H1 (cell line): ENCODE data around the gene PPP1R1A. TPM values are rescaled to one million over a fixed set of nuclear protein-coding genes. Genes with fewer than 3 reads are reported as not detected.

Experiments
- CTCF ChIA-PET: fragments of 300-600 bp; sonication (Branson Sonifier 250); formaldehyde crosslinking; loops from one replicate; lab custom pipeline; 2021; ENCODE audit not compliant: partially characterized antibody; lab: Charles Lee
- POLR2A ChIA-PET: fragments of 300-600 bp; sonication (Branson Sonifier 250); formaldehyde crosslinking; loops from one replicate; lab custom pipeline; 2021; ENCODE audit warnings: inconsistent platforms; ENCODE audit not compliant: partially characterized antibody; lab: Charles Lee
- DNase-seq, 2 experiments: peaks; one replicate each; pipeline versions ENCODE4 v3.0.0 to v3.0.0-alpha.2; 2010 to 2022; ENCODE audit warnings: low spot score in 2 of 2, low read depth in 1 of 2, mixed read lengths in 1 of 2
- FAIRE-seq: peaks from 2 replicates; lab custom pipeline; 2011; peaks lifted over from hg19 to GRCh38; lab: Jason Lieb, UNC
- H2AFZ ChIP-seq: 2 replicates; pipeline ENCODE4 v1.8.1; 2012; ENCODE audit warnings: low read length, inconsistent platforms
- H2AK5ac ChIP-seq: 2 replicates; pipeline ENCODE4 v1.6.1; 2013; ENCODE audit warnings: low read depth, low read length
- H2BK120ac ChIP-seq: replicated peaks from 2 replicates; pipeline ENCODE3; 2013; ENCODE audit warnings: low read depth, low read length, inconsistent platforms
- H2BK12ac ChIP-seq: 2 replicates; pipeline ENCODE4 v1.6.1; 2013; ENCODE audit warnings: low read depth, low read length
- H2BK15ac ChIP-seq: 2 replicates; pipeline ENCODE4 v1.6.1; 2013; ENCODE audit warnings: low read length
- H2BK20ac ChIP-seq: 2 replicates; pipeline ENCODE4 v1.6.1; 2013; ENCODE audit warnings: low read length
- H2BK5ac ChIP-seq: 2 replicates; pipeline ENCODE4 v1.6.1; 2013; ENCODE audit warnings: low read depth, low read length
- H3K14ac ChIP-seq: 2 replicates; pipeline ENCODE4 v1.6.1; 2013; ENCODE audit warnings: inconsistent platforms; ENCODE audit not compliant: insufficient read length
- H3K18ac ChIP-seq: 2 replicates; pipeline ENCODE4 v1.6.1; 2013; ENCODE audit warnings: low read length; ENCODE audit errors: extremely low read depth
- H3K23ac ChIP-seq: 2 replicates; pipeline ENCODE4 v1.6.1; 2013; ENCODE audit warnings: inconsistent platforms; ENCODE audit not compliant: insufficient read length
- H3K23me2 ChIP-seq: 2 replicates; pipeline ENCODE4 v1.6.1; 2013; ENCODE audit warnings: low read depth, low read length
- H3K27ac ChIP-seq: 2 replicates; pipeline ENCODE4 v1.6.1; 2011; ENCODE audit warnings: low read depth, low read length, inconsistent platforms
- H3K27me3 ChIP-seq, 4 experiments: replicated peaks in 1 of 4; 1 replicate in 1 of 4; 2 replicates in 3 of 4; pipeline versions ENCODE4 v1.6.1 to v1.8.1; 2011 to 2013; ENCODE audit warnings: low read length in 3 of 4, mild to moderate bottlenecking in 3 of 4, inconsistent platforms in 2 of 4, mixed read lengths in 2 of 4, moderate library complexity in 1 of 4; ENCODE audit not compliant: control insufficient read depth in 3 of 4, insufficient read depth in 3 of 4; ENCODE audit errors: extremely low read depth in 1 of 4
- H3K36me3 ChIP-seq, 4 experiments: 2 replicates each; pipeline versions ENCODE4 v1.6.1 to v1.8.1; 2011 to 2013; ENCODE audit warnings: mild to moderate bottlenecking in 4 of 4, low read length in 3 of 4, moderate library complexity in 2 of 4, control low read depth in 1 of 4, inconsistent platforms in 1 of 4; ENCODE audit not compliant: insufficient read depth in 4 of 4, control insufficient read depth in 2 of 4
- H3K4ac ChIP-seq: replicated peaks from 2 replicates; pipeline ENCODE3; 2013; ENCODE audit warnings: low read length, low read depth, mixed read lengths, inconsistent platforms; ENCODE audit not compliant: insufficient read length
- H3K4me1 ChIP-seq, 4 experiments: replicated peaks in 1 of 4; 1 replicate in 1 of 4; 2 replicates in 3 of 4; pipeline versions ENCODE4 v1.6.1 to v1.8.1; 2011 to 2013; ENCODE audit warnings: low read length in 3 of 4, inconsistent platforms in 2 of 4, mixed read lengths in 1 of 4; ENCODE audit not compliant: insufficient read depth in 4 of 4, control insufficient read depth in 3 of 4
- H3K4me2 ChIP-seq, 2 experiments: 2 replicates each; pipeline versions ENCODE4 v1.6.1 to v1.8.1; 2011 to 2013; ENCODE audit warnings: low read depth in 2 of 2, low read length in 2 of 2, control low read depth in 1 of 2, inconsistent platforms in 1 of 2, mild to moderate bottlenecking in 1 of 2; ENCODE audit not compliant: insufficient read depth in 1 of 2
- H3K4me3 ChIP-seq, 4 experiments: fragments of 200-600, 300-600 bp in 1 of 4; sonication (generic), shearing (Covaris generic), sonication (Bioruptor Twin) in 1 of 4; 2 replicates each; pipeline versions ENCODE4 v1.5.1 to v1.8.1; 2011 to 2016; ENCODE audit warnings: low read length in 4 of 4, low read depth in 3 of 4, control low read depth in 2 of 4, inconsistent platforms in 2 of 4, mild to moderate bottlenecking in 2 of 4, mixed read lengths in 1 of 4, moderate library complexity in 1 of 4; ENCODE audit not compliant: insufficient read depth in 2 of 4; ENCODE audit errors: extremely low read depth in 1 of 4
- H3K56ac ChIP-seq: replicated peaks from 2 replicates; pipeline ENCODE3; 2013; ENCODE audit warnings: low read depth, mild to moderate bottlenecking, mixed read lengths, low read length, inconsistent platforms; ENCODE audit not compliant: insufficient read length
- H3K79me1 ChIP-seq: 2 replicates; pipeline ENCODE4 v1.6.1; 2013; ENCODE audit warnings: low read depth, low read length, control low read depth
- H3K79me2 ChIP-seq, 2 experiments: 2 replicates each; pipeline versions ENCODE4 v1.6.1 to v1.8.1; 2012 to 2013; ENCODE audit warnings: low read length in 2 of 2, mild to moderate bottlenecking in 2 of 2, inconsistent platforms in 1 of 2; ENCODE audit not compliant: insufficient read depth in 2 of 2, control insufficient read depth in 1 of 2
- H3K9ac ChIP-seq, 4 experiments: replicated peaks in 1 of 4; 1 replicate in 1 of 4; 2 replicates in 3 of 4; pipeline versions ENCODE4 v1.6.1 to v1.8.1; 2011 to 2013; ENCODE audit warnings: low read depth in 3 of 4, low read length in 3 of 4, control low read depth in 2 of 4, mild to moderate bottlenecking in 2 of 4, moderate library complexity in 2 of 4, inconsistent platforms in 1 of 4; ENCODE audit errors: extremely low read depth in 1 of 4
- H3K9me3 ChIP-seq, 2 experiments: 2 replicates each; pipeline versions ENCODE4 v1.6.1 to v1.8.1; 2012 to 2013; ENCODE audit warnings: mild to moderate bottlenecking in 2 of 2, moderate library complexity in 2 of 2, control low read depth in 1 of 2, inconsistent platforms in 1 of 2, low read depth in 1 of 2, low read length in 1 of 2, mixed read lengths in 1 of 2; ENCODE audit not compliant: insufficient read depth in 2 of 2
- H4K20me1 ChIP-seq, 2 experiments: replicated peaks in 1 of 2; 2 replicates each; pipeline versions ENCODE3 to v1.8.1; 2011 to 2013; ENCODE audit warnings: inconsistent platforms in 2 of 2, low read length in 2 of 2, mild to moderate bottlenecking in 1 of 2; ENCODE audit not compliant: insufficient read depth in 2 of 2, control insufficient read depth in 1 of 2
- H4K5ac ChIP-seq: 2 replicates; pipeline ENCODE4 v1.6.1; 2013; ENCODE audit warnings: low read length, low read depth, mixed read lengths, inconsistent platforms; ENCODE audit not compliant: insufficient read length
- H4K8ac ChIP-seq: 2 replicates; pipeline ENCODE4 v1.8.0; 2013; ENCODE audit warnings: mild to moderate bottlenecking, moderate library complexity, low read length, inconsistent platforms; ENCODE audit not compliant: insufficient read depth; ENCODE audit errors: extremely low read depth
- H4K91ac ChIP-seq: replicated peaks from 2 replicates; pipeline ENCODE3; 2013; ENCODE audit warnings: low read length, mixed read lengths, inconsistent platforms; ENCODE audit not compliant: insufficient read length
- EP300 ChIP-seq, 2 experiments: IDR thresholded peaks; 1 replicate in 1 of 2; 2 replicates in 1 of 2; pipeline ENCODE4 v1.6.1; 2011 to 2012; ENCODE audit warnings: low read depth in 2 of 2, low read length in 2 of 2, mild to moderate bottlenecking in 2 of 2, borderline replicate concordance in 1 of 2, inconsistent platforms in 1 of 2, moderate library complexity in 1 of 2
- PHF8 ChIP-seq: fragments of 200-600 bp; sonication (generic); conservative IDR thresholded peaks from 2 replicates; pipeline ENCODE4 v1.7.1; 2012; ENCODE audit warnings: low read depth, mild to moderate bottlenecking, inconsistent platforms, low read length, moderate library complexity
- RFX5 ChIP-seq: IDR thresholded peaks from 2 replicates; pipeline ENCODE4 v1.6.1; 2011; ENCODE audit warnings: low read depth, low read length, improper control_type of control experiment, borderline replicate concordance
- RNF2 ChIP-seq: fragments of 200-900, 300-1000 bp; sonication (generic); IDR thresholded peaks from 2 replicates; pipeline ENCODE4 v1.7.1; 2016; ENCODE audit warnings: borderline replicate concordance, low read depth, mild to moderate bottlenecking, antibody characterized with exemption, low read length; ENCODE audit not compliant: poor library complexity, severe bottlenecking; ENCODE audit errors: missing control alignments
- SIRT6 ChIP-seq: IDR thresholded peaks from one replicate; pipeline ENCODE4 v1.7.1; 2012; ENCODE audit warnings: low read length, inconsistent platforms
- TBP ChIP-seq: IDR thresholded peaks from 2 replicates; pipeline ENCODE4 v1.6.1; 2011; ENCODE audit warnings: low read depth, low read length, improper control_type of control experiment
- WGBS, 2 experiments: shearing (Covaris generic) in 1 of 2; methylation state at CpG; one replicate each; pipeline versions ENCODE4 v1.1.6 to v1.1.7; 2013 to 2015; ENCODE audit warnings: low lambda C conversion rate in 2 of 2, mixed read lengths in 2 of 2, inconsistent platforms in 1 of 2, low coverage in 1 of 2, missing lambda C conversion rate in 1 of 2; ENCODE audit not compliant: insufficient replicate concordance in 2 of 2, insufficient coverage in 1 of 2, insufficient read length in 1 of 2; ENCODE audit errors: extremely low coverage in 1 of 2, missing lambda C conversion rate in 1 of 2; 5-methylcytosine and 5-hydroxymethylcytosine counted together
- polyA plus RNA-seq, 7 experiments: library from polyadenylated mRNA; depleted of rRNA in 3 of 7; stranded (reverse) in 5 of 7; unstranded in 2 of 7; fragments of >200 nt in 5 of 7; fragments of 200-250 nt in 2 of 7; gene quantifications; 1 replicate in 5 of 7; 2 replicates in 1 of 7; 4 replicates in 1 of 7; pipeline versions ENCODE4 v1.2.1 to v1.2.3, GENCODE V29; 2011 to 2013; ENCODE audit warnings: missing spikeins in 2 of 7, mixed read lengths in 2 of 7
- total RNA-seq: library from RNA; stranded (reverse); fragmentation: NEBNext Ultra II Directional; extraction: Animal tissue kit (Norgen Biotek cat#: 25700); gene quantifications from 2 replicates; pipeline ENCODE4 v1.2.1, GENCODE V29; 2021
- TF ChIP-seq, protein P1 (sequence below): IDR thresholded peaks from 2 replicates; pipeline ENCODE4 v1.6.1; 2012; ENCODE audit warnings: low read length, inconsistent platforms

PPP1R1A gene
- total and polyA plus RNA-seq, 2 of the 8 experiments (the other 6 are each of a cell fraction or from before 2014, with no cell fraction given), result 5.8 to 13.1 TPM

DNA sequence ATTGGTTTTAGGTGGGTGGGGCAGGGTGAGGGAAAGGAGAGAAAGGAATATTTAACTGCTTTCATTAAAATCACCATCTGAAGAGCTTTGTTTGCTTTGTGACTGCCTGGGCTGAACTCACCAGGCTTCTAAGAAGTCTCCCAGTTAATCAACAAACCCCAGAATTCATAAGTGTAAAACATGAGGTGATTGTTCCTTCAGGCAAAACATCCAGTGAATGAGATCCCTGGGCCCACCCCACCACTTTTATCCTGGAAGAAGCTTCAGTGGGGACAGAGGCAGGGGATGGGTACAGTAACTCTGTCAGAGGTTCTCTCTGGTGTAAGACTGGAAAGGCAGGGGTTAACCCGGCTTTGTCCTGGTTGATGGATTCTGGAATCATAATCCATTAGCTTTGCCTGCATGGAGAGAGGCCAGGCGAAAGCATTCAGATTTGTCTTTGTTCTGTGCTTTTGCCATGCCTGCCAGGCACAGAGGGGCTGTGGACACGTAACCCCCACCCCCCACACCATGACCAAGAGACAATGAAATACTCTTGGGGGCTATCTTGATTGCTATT lies 22.4 kb downstream of the PPP1R1A start:
- no peak overlapping the region for H2AFZ ChIP-seq
- H3K56ac ChIP-seq, result no peak overlapping the region
- H3K4me1 ChIP-seq, result peaks cover 10 to 18% (median 15%) of the 10 kb centered on the region in 4 experiments; a peak in 6 of 7 replicates
- peak overlapping the region; percentile 11; the same call in 1 of the 2 replicates for H2BK12ac ChIP-seq
- H2BK20ac ChIP-seq, result no peak overlapping the region
- H3K4me2 ChIP-seq, result peak overlapping the region; percentile 56 to 66
- H2BK15ac ChIP-seq, result no peak overlapping the region
- H3K36me3 ChIP-seq, result no peaks in the 10 kb centered on the region
- no peaks in the 10 kb centered on the region for H3K79me1 ChIP-seq
- DNase-seq (no peak), FAIRE-seq (no peak)
- H3K79me2 ChIP-seq, result no peaks in the 10 kb centered on the region
- no peak overlapping the region for H4K8ac ChIP-seq
- H3K9me3 ChIP-seq, result no peaks in the 10 kb centered on the region
- 62% methylated on average over 3 of the region's 3 CpGs; no CpG with 5 or more reads in 1 of the 2 experiments for WGBS, 2 experiments
- no peak overlapping the region for H2BK120ac ChIP-seq
- peak overlapping the region in 3 of 4 experiments; percentile 3 to 29 (median 19); a peak in 4 of 8 replicates for H3K4me3 ChIP-seq
- peak overlapping the region; percentile 55 for H3K18ac ChIP-seq
- H3K4ac ChIP-seq, result no peak overlapping the region
- H3K9ac ChIP-seq, result no peak overlapping the region; a peak in 1 of 7 replicates
- ChIA-PET CTCF (interaction anchor here (1.0 to 5.7 kb wide), 15 partner anchors 7 to 166 kb away, joined by 3 to 53 read pairs (median 7); partner anchors contain the start of gene PDE1B), POLR2A (interaction anchor here (1.1 kb wide), 2 partner anchors 12 to 18 kb away, joined by 3 read pairs; no protein-coding TSS in a partner anchor)
- no peaks in the 10 kb centered on the region for H4K20me1 ChIP-seq
- no peaks in the 10 kb centered on the region for H3K23me2 ChIP-seq
- no peak overlapping the region for H4K91ac ChIP-seq
- no peak overlapping the region for H3K27ac ChIP-seq
- no peak overlapping the region for H4K5ac ChIP-seq
- H3K23ac ChIP-seq, result no peak overlapping the region
- peak overlapping the region; percentile 1; the same call in 1 of the 2 replicates for H2BK5ac ChIP-seq
- H2AK5ac ChIP-seq, result no peak overlapping the region
- H3K14ac ChIP-seq, result no peak overlapping the region
- peaks cover 15 to 35% (median 29%) of the 10 kb centered on the region in 4 experiments for H3K27me3 ChIP-seq
- TF ChIP-seq RFX5, result no peak
- TF ChIP-seq, protein P1, sequence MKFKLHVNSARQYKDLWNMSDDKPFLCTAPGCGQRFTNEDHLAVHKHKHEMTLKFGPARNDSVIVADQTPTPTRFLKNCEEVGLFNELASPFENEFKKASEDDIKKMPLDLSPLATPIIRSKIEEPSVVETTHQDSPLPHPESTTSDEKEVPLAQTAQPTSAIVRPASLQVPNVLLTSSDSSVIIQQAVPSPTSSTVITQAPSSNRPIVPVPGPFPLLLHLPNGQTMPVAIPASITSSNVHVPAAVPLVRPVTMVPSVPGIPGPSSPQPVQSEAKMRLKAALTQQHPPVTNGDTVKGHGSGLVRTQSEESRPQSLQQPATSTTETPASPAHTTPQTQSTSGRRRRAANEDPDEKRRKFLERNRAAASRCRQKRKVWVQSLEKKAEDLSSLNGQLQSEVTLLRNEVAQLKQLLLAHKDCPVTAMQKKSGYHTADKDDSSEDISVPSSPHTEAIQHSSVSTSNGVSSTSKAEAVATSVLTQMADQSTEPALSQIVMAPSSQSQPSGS, result no peak
- no peak for TF ChIP-seq EP300 (IDR thresholded peaks at IDR 0.05; ENCODE audit: borderline replicate concordance in 1 of 2, low read depth in 2 of 2, low read length in 2 of 2)
- TF ChIP-seq PHF8, result no peak
- TF ChIP-seq SIRT6, result no peak
- TF ChIP-seq TBP, result no peak
- TF ChIP-seq RNF2, result no peak
